Fibroblast of pulmonary artery (primary cell): ENCODE data around the gene GMFB.

Experiments used
- DNase-seq: peaks from one replicate; pipeline ENCODE4 v3.0.0-alpha.2; 2010; ENCODE audit warnings: low read depth
- H3K4me3 ChIP-seq: replicated peaks from 2 replicates; pipeline ENCODE4 v1.5.1; 2011; ENCODE audit warnings: low read depth, mild to moderate bottlenecking, control low read depth, low read length, moderate library complexity
- TF ChIP-seq, protein P1 (sequence below): IDR thresholded peaks from 2 replicates; pipeline ENCODE4 v1.5.1; 2011; ENCODE audit warnings: mild to moderate bottlenecking, control low read depth, low read length, inconsistent platforms; ENCODE audit errors: missing control alignments

The GMFB gene

GRCh38 chr14:54498095-54498531, 9.3 kb upstream of the GMFB start:
- no peak for DNase-seq
- no peak overlapping the region for H3K4me3 ChIP-seq
- TF ChIP-seq, protein P1, sequence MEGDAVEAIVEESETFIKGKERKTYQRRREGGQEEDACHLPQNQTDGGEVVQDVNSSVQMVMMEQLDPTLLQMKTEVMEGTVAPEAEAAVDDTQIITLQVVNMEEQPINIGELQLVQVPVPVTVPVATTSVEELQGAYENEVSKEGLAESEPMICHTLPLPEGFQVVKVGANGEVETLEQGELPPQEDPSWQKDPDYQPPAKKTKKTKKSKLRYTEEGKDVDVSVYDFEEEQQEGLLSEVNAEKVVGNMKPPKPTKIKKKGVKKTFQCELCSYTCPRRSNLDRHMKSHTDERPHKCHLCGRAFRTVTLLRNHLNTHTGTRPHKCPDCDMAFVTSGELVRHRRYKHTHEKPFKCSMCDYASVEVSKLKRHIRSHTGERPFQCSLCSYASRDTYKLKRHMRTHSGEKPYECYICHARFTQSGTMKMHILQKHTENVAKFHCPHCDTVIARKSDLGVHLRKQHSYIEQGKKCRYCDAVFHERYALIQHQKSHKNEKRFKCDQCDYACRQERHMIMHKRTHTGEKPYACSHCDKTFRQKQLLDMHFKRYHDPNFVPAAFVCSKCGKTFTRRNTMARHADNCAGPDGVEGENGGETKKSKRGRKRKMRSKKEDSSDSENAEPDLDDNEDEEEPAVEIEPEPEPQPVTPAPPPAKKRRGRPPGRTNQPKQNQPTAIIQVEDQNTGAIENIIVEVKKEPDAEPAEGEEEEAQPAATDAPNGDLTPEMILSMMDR = no peak

- DNase-seq = no peak
- TF ChIP-seq, protein P1 = no peak
- no peak overlapping the region for H3K4me3 ChIP-seq
Observed at GRCh38 chr14:54497224-54497623, 8.4 kb upstream of the GMFB start.

- H3K4me3 ChIP-seq = no peak overlapping the region
- DNase-seq = no peak
- TF ChIP-seq, protein P1 = no peak
Observed at GRCh38 chr14:54493293-54493692, 4.5 kb upstream of the GMFB start.

- H3K4me3 ChIP-seq = no peak overlapping the region
- TF ChIP-seq, protein P1 = no peak
- no peak for DNase-seq
Observed at GRCh38 chr14:54490445-54491175, 1.8 kb upstream of the GMFB start.

DNA sequence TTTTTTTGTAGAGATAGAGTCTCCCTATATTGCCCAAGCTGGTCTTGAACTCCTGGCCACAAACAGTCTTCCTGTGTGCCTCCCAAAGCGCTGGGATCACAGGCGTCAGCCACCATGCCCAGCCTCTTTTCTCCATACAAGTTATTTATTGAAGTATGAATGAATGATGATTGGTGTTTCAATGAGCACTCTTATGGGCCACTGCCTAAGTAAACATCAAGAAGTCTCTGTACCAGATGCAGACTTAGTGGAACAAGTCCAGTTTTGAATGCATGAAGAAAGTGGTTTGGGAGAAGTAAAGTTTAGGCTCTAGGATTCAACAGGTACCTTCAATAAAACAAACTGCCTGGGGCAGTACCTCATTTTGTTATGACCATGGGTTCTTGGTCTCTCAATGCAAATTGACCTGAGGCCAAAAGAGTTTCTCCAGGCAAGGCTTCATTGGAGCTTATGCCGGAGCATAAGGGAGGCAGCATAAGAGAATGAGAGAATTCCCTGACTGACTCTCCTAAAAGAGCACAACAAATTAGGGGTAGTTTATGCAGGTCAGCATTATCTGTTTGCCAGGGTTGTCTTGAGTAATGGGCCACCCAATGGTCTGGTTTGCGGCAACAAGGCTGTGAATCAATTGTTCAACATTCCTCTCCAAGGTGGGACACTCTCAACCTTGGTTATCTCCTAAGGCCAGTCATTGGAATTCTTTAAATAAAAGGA, 1.1 kb upstream of the GMFB start:
- TF ChIP-seq, protein P1 = no peak
- no peak for DNase-seq
- H3K4me3 ChIP-seq = no peak overlapping the region

- TF ChIP-seq, protein P1 = no peak
- no peak for DNase-seq
- H3K4me3 ChIP-seq = peak overlapping the region; percentile 90
Observed at GRCh38 chr14:54489318-54489683, 521 bp upstream of the GMFB start.
